ENCODE data around the gene ASCL2.

The ASCL2 gene

DNA sequence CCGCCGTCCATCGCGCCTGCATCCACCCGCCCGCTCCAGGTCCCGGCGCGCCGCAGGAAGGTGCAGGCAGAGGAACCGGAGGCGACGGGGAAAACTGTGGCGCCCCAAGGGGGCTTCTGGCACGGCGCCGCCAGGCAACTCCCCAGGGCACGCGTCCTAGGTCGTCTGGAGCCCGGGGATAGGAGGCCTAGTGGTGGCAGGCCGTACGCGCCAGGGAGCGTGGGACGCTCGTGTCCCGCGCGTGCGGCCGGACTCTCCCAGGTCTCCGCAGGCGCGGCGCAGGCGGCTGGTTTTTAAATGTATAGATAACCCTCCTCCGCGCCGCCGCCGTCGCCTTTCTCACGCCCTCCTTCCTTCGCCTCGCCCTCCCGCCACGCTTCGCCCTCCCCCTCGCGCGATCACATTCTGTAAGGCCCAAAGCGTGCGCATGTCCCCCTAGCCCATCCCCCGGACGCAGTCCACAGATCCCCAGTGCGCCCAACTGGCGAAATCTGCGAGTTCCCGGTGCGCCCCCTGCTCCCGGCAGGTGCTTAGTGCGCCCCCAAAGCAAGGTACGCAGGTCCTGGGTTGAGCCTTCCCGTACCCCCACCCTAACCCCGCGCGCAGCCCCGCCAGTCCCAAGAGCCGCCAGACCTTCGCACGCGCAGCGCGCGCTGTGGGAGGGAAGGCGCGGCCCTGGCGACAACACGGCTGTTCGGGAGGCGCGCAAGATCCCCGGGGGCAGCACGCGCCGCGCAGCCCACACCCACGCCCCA, at the start of gene ASCL2:
ASCL2 (minus strand) TSS at position 267 of the 755 bp plus-strand sequence; CDS start at position 11, 256 bp downstream.
- DNase-seq (ENCODE audit: low read depth in 2 of 2, low spot score in 1 of 2): no peak

GRCh38 chr11:2319791-2320472, 49.5 kb upstream of the ASCL2 start:
- DNase-seq (ENCODE audit: low read depth in 2 of 2, low spot score in 1 of 2): no peak

DNA sequence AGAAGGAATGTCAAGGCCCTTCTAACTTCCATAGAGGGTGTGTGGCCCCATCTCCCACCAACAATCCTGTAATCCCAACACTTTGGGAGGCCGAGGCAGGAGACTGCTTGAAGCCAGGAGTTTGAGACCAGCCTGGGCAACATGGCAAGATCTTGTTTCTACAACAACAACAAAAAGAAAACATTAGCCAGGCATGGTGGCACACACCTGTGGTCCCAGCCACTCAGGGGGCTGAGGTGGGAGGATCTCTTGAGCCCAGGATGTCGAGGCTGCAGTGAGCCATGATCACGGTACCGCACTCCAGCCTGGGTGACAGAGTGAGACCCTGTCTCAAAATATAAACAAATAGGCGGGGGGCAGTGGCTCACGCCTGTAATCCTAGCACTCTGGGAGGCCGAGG, 48.3 kb upstream of the ASCL2 start:
- no peak for DNase-seq (ENCODE audit: low read depth in 2 of 2, low spot score in 1 of 2)

- DNase-seq (ENCODE audit: low read depth in 2 of 2, low spot score in 1 of 2): no peak
These were observed 47.7 kb upstream of the ASCL2 start for GRCh38 chr11:2318123-2318522.

DNA sequence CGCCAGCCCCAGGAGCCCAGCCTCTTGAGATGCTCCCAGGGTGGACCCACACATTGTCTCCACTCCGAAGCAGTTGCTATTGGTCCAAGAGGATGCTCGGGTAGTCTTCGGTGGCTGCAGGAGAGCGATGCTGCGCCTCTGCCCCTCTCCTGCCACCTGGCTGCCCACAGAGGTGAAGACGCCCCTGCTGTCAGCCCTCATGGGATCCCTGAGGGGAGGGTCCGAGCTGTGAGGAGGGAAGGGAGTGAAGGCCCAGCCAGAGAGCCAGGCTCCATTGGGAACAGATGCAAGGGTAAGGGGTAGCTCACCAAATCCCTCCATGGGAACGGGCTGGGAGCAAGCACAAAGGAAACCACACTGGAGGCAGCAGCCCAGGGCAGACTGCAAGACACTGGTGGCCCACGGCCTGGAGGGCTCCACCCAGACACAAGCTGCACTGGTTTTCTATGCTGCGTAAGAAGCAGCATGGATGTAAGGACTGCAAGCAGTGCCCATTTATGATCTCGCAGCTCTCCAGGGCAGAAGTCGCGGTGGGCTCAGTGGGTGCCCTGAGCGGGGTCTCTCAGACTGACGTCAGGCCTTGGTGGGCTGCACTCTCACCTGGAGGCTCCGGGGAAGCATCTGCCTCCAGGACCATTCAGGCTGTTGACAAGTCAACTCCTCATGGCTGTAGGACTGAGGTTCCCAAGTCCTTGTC, 47.1 kb upstream of the ASCL2 start:
- DNase-seq (ENCODE audit: low read depth in 2 of 2, low spot score in 1 of 2): no peak

GRCh38 chr11:2316963-2317244, 46.5 kb upstream of the ASCL2 start:
- no peak for DNase-seq (ENCODE audit: low read depth in 2 of 2, low spot score in 1 of 2)

GRCh38 chr11:2316169-2316962, 46.0 kb upstream of the ASCL2 start:
- no peak for DNase-seq (ENCODE audit: low read depth in 2 of 2, low spot score in 1 of 2)

DNA sequence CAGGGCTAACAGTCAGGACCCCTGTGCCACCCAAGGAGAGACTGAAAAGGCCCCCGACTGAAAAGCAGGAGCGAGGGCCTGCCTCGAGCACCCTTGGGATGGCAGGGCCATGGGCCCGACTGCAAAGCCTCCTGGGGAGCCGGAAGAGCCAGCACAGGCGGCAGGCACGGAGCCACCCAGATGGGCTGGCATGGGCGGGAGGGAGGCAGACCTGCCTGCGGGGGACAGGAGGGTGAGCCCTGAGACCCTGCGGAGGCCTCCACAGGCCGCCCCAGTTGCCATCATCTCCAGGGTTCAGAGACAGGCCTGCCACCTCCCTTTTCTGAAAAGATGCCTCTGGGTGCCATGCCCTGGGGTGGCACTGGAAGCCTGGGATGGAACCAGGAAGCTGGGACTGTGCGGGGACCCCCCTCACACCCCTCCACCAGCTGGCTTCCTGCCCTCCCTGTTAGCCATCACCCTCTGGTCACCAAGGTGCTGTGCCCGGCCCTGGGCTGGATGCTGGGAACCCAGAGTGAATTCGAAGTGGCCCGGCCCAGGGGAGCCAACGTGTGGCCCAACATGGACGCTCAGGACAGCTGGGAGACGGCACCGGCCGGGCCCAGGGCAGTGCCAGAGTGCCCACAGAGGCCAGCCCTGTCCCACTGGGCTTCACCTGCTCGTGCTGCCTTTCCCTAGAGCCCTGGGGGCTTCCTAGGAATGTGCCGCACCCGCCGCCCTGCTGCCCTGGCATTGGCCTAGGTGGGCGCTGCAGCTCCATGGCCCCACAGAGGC, 45.2 kb upstream of the ASCL2 start:
- no peak for DNase-seq (ENCODE audit: low read depth in 2 of 2, low spot score in 1 of 2)

GRCh38 chr11:2314525-2315394, 44.4 kb upstream of the ASCL2 start:
- no peak for DNase-seq (ENCODE audit: low read depth in 2 of 2, low spot score in 1 of 2)

DNA sequence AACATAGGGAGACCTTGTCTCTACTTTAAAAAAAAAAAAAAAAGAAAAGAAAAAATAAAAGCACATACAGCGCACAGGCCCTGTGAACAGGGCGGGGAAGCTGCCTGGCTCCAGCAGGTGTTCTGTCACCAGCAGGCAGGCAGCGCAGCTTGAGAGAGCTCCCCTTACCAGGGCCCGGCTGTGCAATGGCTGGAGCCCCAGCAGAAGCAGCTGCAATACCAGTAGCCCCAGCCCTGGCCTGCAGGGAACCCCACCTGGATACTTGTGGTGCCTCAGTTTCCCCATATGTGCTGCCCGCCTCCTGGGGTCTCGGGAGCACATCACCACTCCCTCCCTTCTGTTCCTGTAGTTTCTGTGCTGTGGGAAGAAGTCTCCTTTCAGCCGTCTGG, 43.7 kb upstream of the ASCL2 start:
- no peak for DNase-seq (ENCODE audit: low read depth in 2 of 2, low spot score in 1 of 2)

DNA sequence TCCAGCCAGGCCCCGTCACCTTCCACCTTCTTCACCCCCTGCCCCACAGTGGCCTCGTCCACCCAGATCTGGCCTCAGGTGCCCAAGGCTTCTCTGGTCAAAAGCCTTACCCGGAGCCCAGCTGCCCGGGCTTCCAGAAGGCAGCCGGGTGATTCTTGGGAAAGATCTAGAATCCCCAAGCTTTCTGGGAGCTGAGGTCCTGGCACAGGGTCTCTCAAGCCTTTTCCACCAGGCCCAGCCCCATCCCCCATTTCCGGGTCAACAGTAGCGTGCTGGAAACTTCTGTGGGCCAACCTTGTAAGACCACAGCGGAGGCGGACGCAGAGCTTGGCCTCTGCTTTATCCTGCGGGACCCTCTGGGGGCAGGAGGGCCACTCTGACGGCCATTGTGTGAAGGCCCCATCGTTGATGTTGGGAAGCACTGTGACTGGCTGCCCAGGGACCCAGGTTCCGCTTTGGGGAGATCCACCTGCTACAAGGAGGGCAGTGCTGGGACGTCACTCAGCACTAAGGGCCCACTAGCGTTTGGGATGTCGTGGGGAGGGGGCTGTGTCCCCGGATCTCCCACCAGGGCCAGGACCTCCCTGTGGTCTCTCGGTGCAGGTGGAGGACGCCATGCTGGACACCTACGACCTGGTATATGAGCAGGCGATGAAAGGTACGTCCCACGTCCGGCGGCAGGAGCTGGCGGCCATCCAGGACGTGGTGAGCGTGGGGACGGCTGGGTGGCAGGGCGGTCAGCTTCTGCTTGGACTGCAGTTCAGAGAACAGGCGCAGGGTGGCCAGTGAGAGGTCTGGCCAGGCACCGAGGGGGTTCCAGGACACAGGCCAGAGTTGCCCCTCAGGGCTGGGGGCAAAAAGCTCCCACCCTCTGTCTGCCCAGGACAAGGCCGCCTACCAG, 42.9 kb upstream of the ASCL2 start:
- DNase-seq (ENCODE audit: low read depth in 2 of 2, low spot score in 1 of 2): no peak

GRCh38 chr11:2312232-2313042, 42.0 kb upstream of the ASCL2 start:
- DNase-seq (ENCODE audit: low read depth in 2 of 2, low spot score in 1 of 2): no peak

GRCh38 chr11:2311353-2312133, 41.2 kb upstream of the ASCL2 start:
- DNase-seq (ENCODE audit: low read depth in 2 of 2, low spot score in 1 of 2): no peak

DNA sequence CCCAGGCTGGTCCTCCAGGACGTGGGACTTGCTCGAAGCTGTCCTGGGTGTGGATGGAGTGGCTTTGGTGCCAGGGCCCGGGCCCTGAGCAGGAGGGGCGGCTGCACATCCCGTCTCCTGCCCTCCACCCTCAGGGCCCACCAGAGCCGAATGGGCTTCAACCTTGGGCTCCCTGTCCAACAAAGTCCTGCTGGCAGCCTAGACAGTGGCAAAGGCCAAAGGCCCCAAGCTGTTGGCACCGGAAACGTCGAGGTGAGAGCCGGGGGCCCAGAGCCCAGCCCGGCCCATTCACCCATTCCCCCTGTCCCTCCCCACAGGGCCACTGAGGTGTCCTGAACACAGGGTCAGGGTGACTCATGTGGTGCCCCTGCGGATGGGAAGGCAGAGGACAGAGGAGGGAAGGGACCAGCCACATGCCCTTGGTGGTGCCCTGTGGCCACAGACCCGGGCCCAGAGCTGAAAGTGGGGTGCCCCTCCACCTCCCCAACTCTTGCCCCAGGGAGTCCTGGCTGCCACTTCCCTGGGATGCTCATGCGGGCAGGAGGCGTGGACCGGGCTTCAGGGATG, 40.5 kb upstream of the ASCL2 start:
- DNase-seq (ENCODE audit: low read depth in 2 of 2, low spot score in 1 of 2): no peak

GRCh38 chr11:2310073-2310785, 39.8 kb upstream of the ASCL2 start:
- no peak for DNase-seq (ENCODE audit: low read depth in 2 of 2, low spot score in 1 of 2)
